ENCODE results near the gene TCP1. TPM values are rescaled to one million over a fixed set of nuclear protein-coding genes. Genes with fewer than 3 reads are reported as not detected.

TCP1 gene
- total RNA-seq, 1 experiment from 2014 or later = 340 TPM

- intact Hi-C loops (cut with micrococcal nuclease; ENCODE audit: unreplicated experiment) = no loop called here
- H3K4me3 ChIP-seq (ENCODE audit: low read depth in 2 of 2, low read length in 2 of 2) = no peak overlapping the region
These were observed 48.1 kb upstream of the TCP1 start for GRCh38 chr6:159837511-159837910.

GRCh38 chr6:159836718-159837490, 47.5 kb upstream of the TCP1 start:
- no peak for DNase-seq (ENCODE audit: low read depth, low spot score)
- Histone ChIP-seq H3K9me3 (ENCODE audit: control insufficient read depth, insufficient read depth, low read depth, low read length) (no peaks in the 10 kb centered on the region), H3K27ac (ENCODE audit: low read length) (no peak overlapping the region), H3K4me1 (ENCODE audit: control insufficient read depth, insufficient read depth, low read length) (no peaks in the 10 kb centered on the region), H3K27me3 (ENCODE audit: control insufficient read depth, insufficient read depth, low read length) (no peaks in the 10 kb centered on the region; the same call in 1 of the 2 replicates), H3K36me3 (ENCODE audit: control insufficient read depth, insufficient read depth, low read length) (no peaks in the 10 kb centered on the region), H3K4me3 (ENCODE audit: low read depth in 2 of 2, low read length in 2 of 2) (no peak overlapping the region)
- BruUV-seq (replicated peaks) = no TSS peak
- intact Hi-C loops (cut with micrococcal nuclease; ENCODE audit: unreplicated experiment) = no loop called here
- TF ChIP-seq REST (IDR thresholded peaks at IDR 0.05; ENCODE audit: insufficient read depth in 1 of 2, low read depth in 2 of 2, low read length in 1 of 2) = no peak
- TF ChIP-seq SIN3A (IDR thresholded peaks at IDR 0.05; ENCODE audit: borderline replicate concordance, insufficient read depth, low read depth, low read length) = no peak
- no peak for TF ChIP-seq TCF7L2 (IDR thresholded peaks at IDR 0.05; ENCODE audit: low read depth, low read length)
- TF ChIP-seq POLR2AphosphoS5 (IDR thresholded peaks at IDR 0.05; ENCODE audit: low read depth, low read length) = no peak
- TF ChIP-seq CTCF (IDR thresholded peaks at IDR 0.05) = no peak
- in situ Hi-C loops (cut with HindIII; ENCODE audit: low pct_unique_long_range_greater_than_20kb, low sequenced_read_pairs) = no loop called here
- CTCF ChIA-PET = no interaction called here
- POLR2A ChIA-PET = no interaction called here
- no peak for ATAC-seq

More at GRCh38 chr6:159837511-159837910, 48.1 kb upstream of the TCP1 start:
- ChIA-PET CTCF (interaction anchor here (0.6 kb wide), 1 partner anchor 161 kb away, joined by 5 read pairs; no protein-coding TSS in a partner anchor), POLR2A (no interaction called here)
- in situ Hi-C loops (cut with HindIII; ENCODE audit: low pct_unique_long_range_greater_than_20kb, low sequenced_read_pairs) = no loop called here
- TF ChIP-seq CTCF (IDR thresholded peaks at IDR 0.05) (no peak), POLR2AphosphoS5 (IDR thresholded peaks at IDR 0.05; ENCODE audit: low read depth, low read length) (no peak), SIN3A (IDR thresholded peaks at IDR 0.05; ENCODE audit: borderline replicate concordance, insufficient read depth, low read depth, low read length) (no peak), REST (IDR thresholded peaks at IDR 0.05; ENCODE audit: insufficient read depth in 1 of 2, low read depth in 2 of 2, low read length in 1 of 2) (no peak), TCF7L2 (IDR thresholded peaks at IDR 0.05; ENCODE audit: low read depth, low read length) (no peak)
- DNase-seq (ENCODE audit: low read depth, low spot score) (no peak), ATAC-seq (no peak)
- H3K27me3 ChIP-seq (ENCODE audit: control insufficient read depth, insufficient read depth, low read length) = no peaks in the 10 kb centered on the region; the same call in 1 of the 2 replicates
- no peak overlapping the region for H3K27ac ChIP-seq (ENCODE audit: low read length)
- BruUV-seq (replicated peaks) = no TSS peak
- no peaks in the 10 kb centered on the region for H3K36me3 ChIP-seq (ENCODE audit: control insufficient read depth, insufficient read depth, low read length)
- H3K4me1 ChIP-seq (ENCODE audit: control insufficient read depth, insufficient read depth, low read length) = no peaks in the 10 kb centered on the region
- no peaks in the 10 kb centered on the region for H3K9me3 ChIP-seq (ENCODE audit: control insufficient read depth, insufficient read depth, low read depth, low read length)
